NCI-H82 (cell line): ENCODE data around the gene HSPG2.
"Not testable (repeated sequence)": the region's sequence is repeated elsewhere in the genome, so short reads cannot be mapped to it uniquely, and the experiment has no call there.

ENCODE experiments used
- DNase-seq: peaks from one replicate; lab custom pipeline; 2025; lab: John Stamatoyannopoulos, UW

Gene HSPG2

GRCh38 chr1:21955501-21956281 is 18.6 kb upstream of the HSPG2 start:
- no peak for DNase-seq

DNA sequence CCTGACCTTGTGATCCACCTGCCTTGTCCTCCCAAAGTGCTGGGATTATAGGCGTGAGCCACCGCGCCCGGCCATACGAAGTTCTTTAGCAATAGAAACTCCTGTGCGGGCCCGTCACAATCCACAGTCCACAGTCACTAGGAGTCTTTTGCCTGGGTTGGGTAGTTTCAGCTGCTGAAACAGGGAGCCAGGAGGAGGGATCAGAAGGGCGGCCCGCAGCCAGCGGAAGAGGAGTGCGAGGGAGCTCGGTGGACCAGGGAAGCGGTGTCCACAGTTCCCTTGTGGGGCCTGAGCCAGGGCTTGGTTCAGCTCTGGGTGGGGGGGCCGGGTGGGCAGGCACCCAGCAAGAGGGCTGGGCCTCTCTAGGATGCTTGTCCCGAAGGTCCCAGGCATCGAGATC is 17.9 kb upstream of the HSPG2 start:
- no peak for DNase-seq

- peak; percentile 16 for DNase-seq
Observed at GRCh38 chr1:21952786-21953520, 15.8 kb upstream of the HSPG2 start.

DNA sequence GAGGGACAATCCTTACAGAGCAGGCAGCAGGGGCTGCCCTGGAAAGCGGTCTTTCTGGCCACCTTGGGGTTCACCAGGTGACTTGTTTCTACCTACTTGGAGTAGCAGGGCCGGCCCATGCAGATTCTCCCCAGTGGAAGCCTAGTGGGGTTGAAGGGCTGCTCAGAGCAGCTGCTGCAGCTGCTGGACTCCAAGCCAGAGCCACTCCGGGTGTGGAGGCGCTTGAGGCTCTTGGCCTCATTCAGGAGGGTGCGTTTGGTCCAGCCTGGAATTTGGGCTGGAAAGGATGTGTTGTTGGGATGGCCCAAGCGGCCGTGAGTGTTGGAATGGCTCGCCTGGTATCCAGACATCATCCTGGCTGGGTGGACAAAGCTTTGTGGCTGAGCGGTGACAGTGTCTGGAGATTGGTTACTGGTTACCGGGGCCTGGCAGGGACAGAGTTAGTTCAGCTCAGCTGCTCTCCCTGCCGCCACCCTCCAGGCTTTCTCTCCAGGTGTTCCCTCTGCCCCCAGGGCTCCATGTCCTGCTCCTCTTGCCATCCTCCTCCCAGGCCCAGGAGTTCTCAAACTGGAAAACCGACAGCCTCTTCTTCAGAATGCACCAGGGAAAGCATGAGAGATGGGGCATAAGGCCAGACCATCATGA is 14.2 kb upstream of the HSPG2 start:
- no peak for DNase-seq

DNA sequence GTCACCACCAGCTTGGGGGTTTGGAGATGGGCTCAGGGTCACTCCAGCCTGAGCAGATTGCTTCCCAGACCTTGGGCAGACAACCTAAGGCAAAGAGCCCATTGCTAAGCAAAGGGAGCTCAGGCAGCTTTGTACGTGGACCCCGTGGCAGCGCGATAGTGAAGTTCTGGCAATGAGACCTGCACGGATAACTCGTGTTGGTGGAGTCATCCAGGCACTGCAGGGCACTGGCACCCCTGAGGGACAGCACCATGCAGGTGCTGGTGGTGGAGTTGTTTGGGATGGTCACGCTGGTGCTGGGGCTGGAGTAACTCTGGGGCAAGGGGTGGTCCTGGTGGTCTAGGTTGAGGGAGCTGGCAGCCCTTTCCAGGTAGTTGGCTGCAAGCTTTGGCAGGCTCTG is 13.6 kb upstream of the HSPG2 start:
- DNase-seq = no peak

GRCh38 chr1:21946836-21947587 is 9.9 kb upstream of the HSPG2 start:
- peak; percentile 24 for DNase-seq

- no peak for DNase-seq
Observed at GRCh38 chr1:21944733-21945073, 7.6 kb upstream of the HSPG2 start.

GRCh38 chr1:21942959-21943640 is 6.0 kb upstream of the HSPG2 start:
- DNase-seq = not testable (repeated sequence)

- no peak for DNase-seq
Observed at GRCh38 chr1:21942464-21942863, 5.4 kb upstream of the HSPG2 start.

DNA sequence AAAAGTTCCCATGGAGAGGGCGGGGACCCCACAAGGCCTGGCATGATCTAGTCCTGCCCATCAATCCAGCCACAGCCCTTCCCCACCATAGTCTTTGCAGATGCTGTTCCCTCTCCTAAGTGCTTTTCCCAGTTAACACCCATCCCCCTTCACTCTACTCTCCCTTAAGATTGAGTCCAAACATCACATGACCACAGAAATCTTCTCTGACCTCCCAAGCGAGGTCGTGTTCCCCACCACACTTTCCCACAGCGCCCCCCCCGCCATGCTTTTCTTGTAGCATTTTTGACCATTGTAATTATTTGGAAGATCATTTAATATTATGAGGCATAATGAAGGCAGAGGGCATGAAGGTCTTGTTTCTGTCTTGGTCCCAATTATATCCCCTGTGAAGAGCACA is 4.3 kb upstream of the HSPG2 start:
- no peak for DNase-seq

GRCh38 chr1:21940492-21940891 is 3.4 kb upstream of the HSPG2 start:
- DNase-seq = no peak

GRCh38 chr1:21939650-21940374 is 2.7 kb upstream of the HSPG2 start:
- DNase-seq = peak; percentile 83

GRCh38 chr1:21938732-21939538 is 1.8 kb upstream of the HSPG2 start:
- no peak for DNase-seq

DNA sequence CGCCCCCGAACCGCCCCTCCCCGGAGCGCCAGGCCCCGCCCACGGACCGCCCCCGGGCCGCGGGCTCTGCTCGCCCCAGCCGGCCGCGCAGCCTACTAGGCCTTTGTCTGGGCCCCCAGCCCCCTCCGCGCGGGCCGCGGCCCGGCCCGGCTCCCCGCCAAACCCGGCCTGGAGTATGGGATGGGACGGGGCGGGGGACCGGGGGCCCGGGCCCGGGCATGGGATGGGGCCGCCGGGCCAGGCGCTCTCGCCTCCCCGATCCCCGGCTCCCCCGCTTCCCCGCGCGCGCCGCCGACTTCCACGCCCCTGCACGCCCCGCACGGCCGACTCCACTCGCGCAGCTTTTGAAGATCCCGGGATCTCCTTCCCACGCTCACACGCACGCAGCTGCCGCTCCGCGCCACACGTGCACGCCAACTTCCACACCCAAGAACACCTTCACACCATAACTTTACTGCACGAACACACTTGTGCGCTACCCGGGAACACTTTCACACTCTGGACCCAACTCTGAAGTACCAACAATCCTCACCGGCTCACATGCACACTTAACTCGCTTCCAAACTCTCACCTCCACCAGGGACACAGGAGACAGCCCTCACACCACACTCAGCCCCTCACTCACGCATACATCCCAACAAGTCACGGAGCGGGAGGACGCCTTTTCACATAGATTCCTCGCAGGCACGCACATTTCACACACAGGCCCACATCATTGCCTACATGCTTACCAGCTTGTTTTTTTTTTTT is 437 bp upstream of the HSPG2 start:
- peak; percentile 91 for DNase-seq

- DNase-seq = peak; percentile 48
Observed at GRCh38 chr1:21936366-21937031, 611 bp downstream of the HSPG2 start.

GRCh38 chr1:21935891-21936365 is 1.2 kb downstream of the HSPG2 start:
- DNase-seq = peak; percentile 34

- DNase-seq = peak; percentile 28
Observed at GRCh38 chr1:21935393-21935804, 1.7 kb downstream of the HSPG2 start.

DNA sequence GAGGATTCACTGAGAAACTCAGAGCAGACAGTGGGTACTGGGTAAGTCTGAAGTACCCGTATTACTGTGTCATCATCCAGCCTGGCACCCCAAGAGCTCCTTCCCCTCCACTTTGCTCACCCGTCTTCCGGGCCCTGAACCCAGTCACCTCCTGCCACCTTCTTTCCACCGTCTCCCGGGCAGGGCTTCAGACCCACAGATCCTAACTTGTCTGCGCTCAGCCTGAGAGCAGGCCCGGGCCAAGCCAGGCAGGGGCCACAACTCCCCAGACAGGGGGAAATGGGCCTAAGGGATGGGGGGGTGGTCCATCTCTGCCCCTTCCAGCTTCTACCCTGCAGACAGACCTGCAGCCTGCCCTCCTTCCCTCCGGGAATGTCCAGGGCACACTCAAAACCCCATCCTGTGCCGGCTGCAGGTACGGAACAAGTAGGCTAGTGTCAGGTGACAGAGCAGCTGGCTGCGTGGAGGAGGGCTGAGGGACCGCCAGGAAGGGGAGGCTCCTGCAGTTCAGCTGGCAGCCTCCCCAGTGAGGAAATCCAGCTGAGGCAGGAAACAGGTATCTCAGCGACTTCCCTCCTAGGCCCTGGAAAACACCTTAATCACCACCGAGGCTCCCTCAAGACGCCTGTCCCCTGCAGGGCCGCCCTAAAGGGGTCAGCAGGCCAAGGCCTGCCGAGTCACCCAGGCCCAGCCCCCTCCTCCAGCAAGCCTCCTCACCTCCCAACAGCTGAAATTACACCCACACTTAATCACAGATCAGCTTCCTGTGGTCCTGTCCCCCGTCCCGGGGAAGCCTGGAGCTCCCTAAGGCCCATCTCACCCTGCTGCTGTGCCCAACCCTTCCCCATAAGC is 3.5 kb downstream of the HSPG2 start:
- no peak for DNase-seq
